Astrocyte (in vitro differentiated cells and primary cell): ENCODE measurements around the gene BOD1. TPM values are rescaled to one million over a fixed set of nuclear protein-coding genes. Genes with fewer than 3 reads are reported as not detected.

Experiments used
- DNase-seq: peaks from one replicate; pipeline ENCODE4 v3.0.0-alpha.2; 2010; ENCODE audit warnings: low read depth
- FAIRE-seq: peaks from 2 replicates; lab custom pipeline; 2011; peaks lifted over from hg19 to GRCh38; lab: Jason Lieb, UNC
- H2AFZ ChIP-seq: 2 replicates; pipeline ENCODE4 v1.6.0; 2012; ENCODE audit warnings: low read depth, low read length, inconsistent platforms
- H3K27ac ChIP-seq: 2 replicates; pipeline ENCODE4 v1.5.1; 2011; ENCODE audit warnings: low read depth, low read length, inconsistent platforms
- H3K27me3 ChIP-seq: 2 replicates; pipeline ENCODE4 v1.6.0; 2011; ENCODE audit warnings: low read length, inconsistent platforms; ENCODE audit not compliant: insufficient read depth
- H3K36me3 ChIP-seq: 2 replicates; pipeline ENCODE4 v1.5.1; 2011; ENCODE audit warnings: low read length, inconsistent platforms; ENCODE audit not compliant: insufficient read depth
- H3K4me1 ChIP-seq: 2 replicates; pipeline ENCODE4 v1.5.1; 2011; ENCODE audit warnings: low read length, inconsistent platforms; ENCODE audit not compliant: insufficient read depth
- H3K4me2 ChIP-seq: 2 replicates; pipeline ENCODE4 v1.6.0; 2012; ENCODE audit warnings: low read length, inconsistent platforms
- H3K4me3 ChIP-seq: 2 replicates; pipeline ENCODE4 v1.5.1; 2011; ENCODE audit warnings: low read depth, mild to moderate bottlenecking, low read length, inconsistent platforms; ENCODE audit not compliant: insufficient read depth
- H3K79me2 ChIP-seq: 2 replicates; pipeline ENCODE4 v1.6.0; 2012; ENCODE audit warnings: mild to moderate bottlenecking, low read length, inconsistent platforms; ENCODE audit not compliant: insufficient read depth
- H3K9ac ChIP-seq: 2 replicates; pipeline ENCODE4 v1.6.0; 2012; ENCODE audit warnings: mild to moderate bottlenecking, low read length, inconsistent platforms
- H3K9me3 ChIP-seq: 2 replicates; pipeline ENCODE4 v1.5.1; 2012; ENCODE audit warnings: low read depth, mild to moderate bottlenecking, low read length, inconsistent platforms; ENCODE audit not compliant: insufficient read depth
- H4K20me1 ChIP-seq: 2 replicates; pipeline ENCODE4 v1.6.0; 2012; ENCODE audit warnings: low read length, inconsistent platforms; ENCODE audit not compliant: insufficient read depth
- H3K27ac Mint-ChIP-seq: one replicate; pipeline ENCODE4 v1.8.0; 2021; ENCODE audit warnings: mild to moderate bottlenecking, mixed read lengths; ENCODE audit not compliant: unreplicated experiment
- H3K27me3 Mint-ChIP-seq: one replicate; pipeline ENCODE4 v1.8.0; 2021; ENCODE audit warnings: low read depth, mixed read lengths; ENCODE audit not compliant: unreplicated experiment
- H3K36me3 Mint-ChIP-seq: one replicate; pipeline ENCODE4 v1.8.0; 2021; ENCODE audit warnings: low read depth, mixed read lengths; ENCODE audit not compliant: unreplicated experiment
- H3K4me1 Mint-ChIP-seq: one replicate; pipeline ENCODE4 v1.8.0; 2021; ENCODE audit warnings: low read depth, mixed read lengths; ENCODE audit not compliant: unreplicated experiment
- H3K4me3 Mint-ChIP-seq: one replicate; pipeline ENCODE4 v1.8.0; 2021; ENCODE audit warnings: mild to moderate bottlenecking, moderate library complexity, mixed read lengths; ENCODE audit not compliant: unreplicated experiment
- H3K9me3 Mint-ChIP-seq: one replicate; pipeline ENCODE4 v1.8.0; 2021; ENCODE audit warnings: mild to moderate bottlenecking, mixed read lengths; ENCODE audit not compliant: unreplicated experiment
- EZH2 ChIP-seq: IDR thresholded peaks from 2 replicates; pipeline ENCODE4 v1.6.1; 2012; ENCODE audit warnings: mild to moderate bottlenecking, low read length, inconsistent platforms; ENCODE audit not compliant: insufficient read depth
- total RNA-seq: library from RNA; stranded (reverse); gene quantifications from 2 replicates; pipeline ENCODE4 v1.2.1, GENCODE V29; 2021
- TF ChIP-seq, protein P1 (sequence below): IDR thresholded peaks from 2 replicates; pipeline ENCODE4 v1.5.1; 2011; ENCODE audit warnings: low read depth, mild to moderate bottlenecking, inconsistent platforms, low read length, moderate library complexity; ENCODE audit not compliant: insufficient read depth

BOD1 gene
- total RNA-seq, 1 donor from 2014 or later = 76.8 TPM

DNA sequence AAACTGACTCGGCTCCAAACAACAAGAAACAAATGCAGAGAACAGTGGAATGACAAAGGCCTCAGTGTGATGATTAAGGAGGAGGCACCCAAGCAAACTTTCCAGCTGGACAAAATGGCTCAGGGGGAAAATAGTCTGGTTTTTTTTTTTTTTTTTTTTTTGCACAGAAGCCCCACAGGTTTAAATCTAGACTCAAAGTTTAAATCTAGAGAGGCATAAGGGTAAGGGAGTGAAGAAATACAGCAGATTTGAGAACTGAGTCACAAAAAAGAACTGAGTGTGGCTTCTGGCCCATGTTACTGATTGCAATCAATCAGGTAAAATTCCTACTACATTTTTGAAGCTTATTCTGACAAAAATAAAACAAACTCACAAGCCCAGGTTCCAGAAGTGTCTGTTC lies 12.3 kb downstream of the BOD1 start:
- Histone ChIP-seq H3K27ac (no peak overlapping the region), H4K20me1 (peaks cover 21% of the 10 kb centered on the region), H3K79me2 (peaks cover 7% of the 10 kb centered on the region), H3K4me2 (no peak overlapping the region), H3K27me3 (no peaks in the 10 kb centered on the region), H3K9me3 (no peaks in the 10 kb centered on the region), H3K4me1 (no peaks in the 10 kb centered on the region), H3K36me3 (peaks cover 45% of the 10 kb centered on the region), H3K9ac (no peak overlapping the region), H3K4me3 (no peak overlapping the region), H2AFZ (no peak overlapping the region)
- H3K9me3 Mint-ChIP-seq = no peaks in the 10 kb centered on the region
- no peak overlapping the region for H3K4me3 Mint-ChIP-seq
- H3K27me3 Mint-ChIP-seq = no peaks in the 10 kb centered on the region
- FAIRE-seq (no peak), DNase-seq (no peak)
- peaks cover 41% of the 10 kb centered on the region for H3K36me3 Mint-ChIP-seq
- no peak overlapping the region for H3K27ac Mint-ChIP-seq
- H3K4me1 Mint-ChIP-seq = peaks cover 7% of the 10 kb centered on the region
- no peak for TF ChIP-seq EZH2
- TF ChIP-seq, protein P1, sequence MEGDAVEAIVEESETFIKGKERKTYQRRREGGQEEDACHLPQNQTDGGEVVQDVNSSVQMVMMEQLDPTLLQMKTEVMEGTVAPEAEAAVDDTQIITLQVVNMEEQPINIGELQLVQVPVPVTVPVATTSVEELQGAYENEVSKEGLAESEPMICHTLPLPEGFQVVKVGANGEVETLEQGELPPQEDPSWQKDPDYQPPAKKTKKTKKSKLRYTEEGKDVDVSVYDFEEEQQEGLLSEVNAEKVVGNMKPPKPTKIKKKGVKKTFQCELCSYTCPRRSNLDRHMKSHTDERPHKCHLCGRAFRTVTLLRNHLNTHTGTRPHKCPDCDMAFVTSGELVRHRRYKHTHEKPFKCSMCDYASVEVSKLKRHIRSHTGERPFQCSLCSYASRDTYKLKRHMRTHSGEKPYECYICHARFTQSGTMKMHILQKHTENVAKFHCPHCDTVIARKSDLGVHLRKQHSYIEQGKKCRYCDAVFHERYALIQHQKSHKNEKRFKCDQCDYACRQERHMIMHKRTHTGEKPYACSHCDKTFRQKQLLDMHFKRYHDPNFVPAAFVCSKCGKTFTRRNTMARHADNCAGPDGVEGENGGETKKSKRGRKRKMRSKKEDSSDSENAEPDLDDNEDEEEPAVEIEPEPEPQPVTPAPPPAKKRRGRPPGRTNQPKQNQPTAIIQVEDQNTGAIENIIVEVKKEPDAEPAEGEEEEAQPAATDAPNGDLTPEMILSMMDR = no peak

- H3K4me1 ChIP-seq = no peaks in the 10 kb centered on the region
- no peaks in the 10 kb centered on the region for H3K79me2 ChIP-seq
- no peak overlapping the region for H3K27ac ChIP-seq
- peak overlapping the region; percentile 85 for H3K27ac Mint-ChIP-seq
- no peak overlapping the region for H2AFZ ChIP-seq
- peaks cover 7% of the 10 kb centered on the region for H3K4me1 Mint-ChIP-seq
- H3K9me3 ChIP-seq = no peaks in the 10 kb centered on the region
- H3K9me3 Mint-ChIP-seq = no peaks in the 10 kb centered on the region
- H3K4me3 Mint-ChIP-seq = peak overlapping the region; percentile 40
- no peak for FAIRE-seq
- H3K36me3 Mint-ChIP-seq = peaks cover 36% of the 10 kb centered on the region
- H3K36me3 ChIP-seq = peaks cover 28% of the 10 kb centered on the region
- TF ChIP-seq, protein P1 = no peak
- no peak for TF ChIP-seq EZH2
- peaks cover 13% of the 10 kb centered on the region for H4K20me1 ChIP-seq
- no peaks in the 10 kb centered on the region for H3K27me3 ChIP-seq
- H3K9ac ChIP-seq = no peak overlapping the region
- peak; percentile 91 for DNase-seq
- H3K27me3 Mint-ChIP-seq = no peaks in the 10 kb centered on the region
- no peak overlapping the region for H3K4me2 ChIP-seq
- no peak overlapping the region for H3K4me3 ChIP-seq
Observed at GRCh38 chr5:173602423-173602822, 14.0 kb downstream of the BOD1 start.

DNA sequence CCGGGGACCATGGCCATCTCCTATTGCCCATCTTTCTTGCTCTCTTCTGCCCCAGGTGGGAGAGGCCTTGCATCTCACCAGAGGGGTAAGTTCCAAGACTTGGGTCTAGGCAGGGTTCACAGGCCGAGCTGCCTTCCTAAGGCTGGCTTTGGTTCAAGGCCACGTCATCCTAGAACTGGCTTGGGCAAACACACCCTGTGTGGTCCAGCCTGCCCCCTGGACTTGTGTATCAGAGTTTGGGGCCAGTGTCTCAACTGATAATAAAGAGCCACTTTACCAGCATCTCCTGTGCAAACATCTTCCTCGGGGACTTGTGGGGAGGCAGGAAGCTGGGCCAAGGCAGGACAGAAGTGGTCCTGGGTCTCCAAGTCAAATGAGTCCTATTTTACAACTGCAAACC lies 17.8 kb downstream of the BOD1 start:
- H3K4me1 ChIP-seq = peaks cover 1% of the 10 kb centered on the region
- H3K9ac ChIP-seq = no peak overlapping the region
- H3K4me3 ChIP-seq = no peak overlapping the region
- peaks cover 2% of the 10 kb centered on the region for H3K9me3 ChIP-seq
- Mint-ChIP-seq H3K27me3 (no peaks in the 10 kb centered on the region), H3K4me3 (no peak overlapping the region), H3K27ac (peak overlapping the region; percentile 34), H3K36me3 (peaks cover 22% of the 10 kb centered on the region), H3K4me1 (peaks cover 7% of the 10 kb centered on the region), H3K9me3 (peaks cover 4% of the 10 kb centered on the region)
- no peak overlapping the region for H3K4me2 ChIP-seq
- no peak overlapping the region for H2AFZ ChIP-seq
- no peak overlapping the region for H3K27ac ChIP-seq
- no peak for FAIRE-seq
- no peaks in the 10 kb centered on the region for H3K27me3 ChIP-seq
- DNase-seq = no peak
- no peaks in the 10 kb centered on the region for H3K79me2 ChIP-seq
- peaks cover 3% of the 10 kb centered on the region for H4K20me1 ChIP-seq
- H3K36me3 ChIP-seq = peaks cover 1% of the 10 kb centered on the region
- TF ChIP-seq, protein P1 = no peak
- TF ChIP-seq EZH2 = no peak
